ENCODE results near the gene DRGX. TPM values are rescaled to one million over a fixed set of nuclear protein-coding genes. Genes with fewer than 3 reads are reported as not detected.

DRGX gene
- total and polyA plus RNA-seq, 10 of the 15 experiments (the other 5 are each of a cell fraction or from before 2014, with no cell fraction given): not detected

DNA sequence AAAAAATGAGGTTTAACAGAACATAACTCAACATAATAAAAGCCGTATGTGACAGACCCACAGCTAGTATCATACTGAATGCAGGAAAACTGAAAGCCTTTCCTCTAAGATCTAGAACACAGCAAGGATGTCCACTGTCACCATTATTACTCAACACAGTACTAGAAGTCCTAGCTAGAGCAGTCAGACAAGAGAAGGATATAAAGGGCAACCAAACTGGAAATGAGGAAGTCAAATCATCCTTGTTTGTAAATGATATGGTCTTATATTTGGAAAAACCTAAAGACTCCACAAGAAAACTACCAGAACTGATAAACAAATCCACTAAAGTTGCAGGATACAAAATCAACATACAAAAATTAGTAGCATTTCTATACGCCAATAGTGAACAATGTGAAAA, 51.0 kb downstream of the DRGX start:
- no peak overlapping the region for H2AFZ ChIP-seq (ENCODE audit: control insufficient read depth, low read depth, low read length)
- H3K9me3 ChIP-seq (replicated peaks; ENCODE audit: control insufficient read depth, insufficient read depth, low read length): no peaks in the 10 kb centered on the region; the same call in 2 of the 3 replicates
- no peaks in the 10 kb centered on the region for H3K79me2 ChIP-seq (ENCODE audit: control insufficient read depth, insufficient read depth, low read length)
- no TSS peak for BruUV-seq (replicated peaks)
- no peak overlapping the region for H3K4me3 ChIP-seq
- H3K4me2 ChIP-seq (ENCODE audit: control insufficient read depth, insufficient read depth): no peak overlapping the region
- no peaks in the 10 kb centered on the region for H3K4me1 ChIP-seq (ENCODE audit: control insufficient read depth, insufficient read depth, low read length)
- DNase-seq (ENCODE audit: low read depth, low spot score) (no peak), ATAC-seq (no peak), FAIRE-seq (no peak)
- no peaks in the 10 kb centered on the region for H3K36me3 ChIP-seq (ENCODE audit: control insufficient read depth in 2 of 2, insufficient read depth in 2 of 2, low read length in 1 of 2)
- POLR2A ChIA-PET: no interaction called here
- no peak overlapping the region for H3K27ac ChIP-seq (ENCODE audit: control insufficient read depth, insufficient read depth)
- H4K20me1 ChIP-seq (ENCODE audit: control insufficient read depth, insufficient read depth): no peaks in the 10 kb centered on the region
- no peaks in the 10 kb centered on the region for H3K27me3 ChIP-seq (replicated peaks in 1 of 2; ENCODE audit: control insufficient read depth in 2 of 2, insufficient read depth in 2 of 2, low read length in 1 of 2)
- no peak overlapping the region for H3K9ac ChIP-seq (ENCODE audit: control insufficient read depth, insufficient read depth, low read length)
- SMC1A ChIA-PET (ENCODE audit: uncharacterized antibody, unreplicated experiment): no interaction called here
- intact Hi-C loops (cut with micrococcal nuclease; ENCODE audit: unreplicated experiment) (no loop called here), in situ Hi-C loops (cut with MboI) (no loop called here)
- 3% methylated on average over 2 of the region's 2 CpGs for WGBS (ENCODE audit: insufficient coverage, insufficient replicate concordance, low lambda C conversion rate, missing lambda C conversion rate)
- CTCF ChIA-PET: no interaction called here
- RAD21 ChIA-PET (ENCODE audit: unreplicated experiment): no interaction called here
- no peak for TF ChIP-seq STAT3 (IDR thresholded peaks at IDR 0.05; ENCODE audit: low read depth, low read length)
- TF ChIP-seq, protein P1, sequence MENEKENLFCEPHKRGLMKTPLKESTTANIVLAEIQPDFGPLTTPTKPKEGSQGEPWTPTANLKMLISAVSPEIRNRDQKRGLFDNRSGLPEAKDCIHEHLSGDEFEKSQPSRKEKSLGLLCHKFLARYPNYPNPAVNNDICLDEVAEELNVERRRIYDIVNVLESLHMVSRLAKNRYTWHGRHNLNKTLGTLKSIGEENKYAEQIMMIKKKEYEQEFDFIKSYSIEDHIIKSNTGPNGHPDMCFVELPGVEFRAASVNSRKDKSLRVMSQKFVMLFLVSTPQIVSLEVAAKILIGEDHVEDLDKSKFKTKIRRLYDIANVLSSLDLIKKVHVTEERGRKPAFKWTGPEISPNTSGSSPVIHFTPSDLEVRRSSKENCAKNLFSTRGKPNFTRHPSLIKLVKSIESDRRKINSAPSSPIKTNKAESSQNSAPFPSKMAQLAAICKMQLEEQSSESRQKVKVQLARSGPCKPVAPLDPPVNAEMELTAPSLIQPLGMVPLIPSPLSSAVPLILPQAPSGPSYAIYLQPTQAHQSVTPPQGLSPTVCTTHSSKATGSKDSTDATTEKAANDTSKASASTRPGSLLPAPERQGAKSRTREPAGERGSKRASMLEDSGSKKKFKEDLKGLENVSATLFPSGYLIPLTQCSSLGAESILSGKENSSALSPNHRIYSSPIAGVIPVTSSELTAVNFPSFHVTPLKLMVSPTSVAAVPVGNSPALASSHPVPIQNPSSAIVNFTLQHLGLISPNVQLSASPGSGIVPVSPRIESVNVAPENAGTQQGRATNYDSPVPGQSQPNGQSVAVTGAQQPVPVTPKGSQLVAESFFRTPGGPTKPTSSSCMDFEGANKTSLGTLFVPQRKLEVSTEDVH (IDR thresholded peaks at IDR 0.05; ENCODE audit: low read depth, partially characterized antibody): no peak
- TF ChIP-seq ZNF274 (IDR thresholded peaks at IDR 0.05; ENCODE audit: insufficient read depth, insufficient read length): no peak
- TF ChIP-seq IRF4 (IDR thresholded peaks at IDR 0.05; ENCODE audit: low read depth, low read length): no peak
- no peak for TF ChIP-seq MTA3 (IDR thresholded peaks at IDR 0.05; ENCODE audit: borderline replicate concordance, low read length)
- TF ChIP-seq USF1 (IDR thresholded peaks at IDR 0.05; ENCODE audit: borderline replicate concordance, extremely low read length, insufficient read depth, low read depth, low read length): no peak
- no peak for TF ChIP-seq SP1 (IDR thresholded peaks at IDR 0.05; ENCODE audit: low read depth, low read length)
- TF ChIP-seq, protein P2, sequence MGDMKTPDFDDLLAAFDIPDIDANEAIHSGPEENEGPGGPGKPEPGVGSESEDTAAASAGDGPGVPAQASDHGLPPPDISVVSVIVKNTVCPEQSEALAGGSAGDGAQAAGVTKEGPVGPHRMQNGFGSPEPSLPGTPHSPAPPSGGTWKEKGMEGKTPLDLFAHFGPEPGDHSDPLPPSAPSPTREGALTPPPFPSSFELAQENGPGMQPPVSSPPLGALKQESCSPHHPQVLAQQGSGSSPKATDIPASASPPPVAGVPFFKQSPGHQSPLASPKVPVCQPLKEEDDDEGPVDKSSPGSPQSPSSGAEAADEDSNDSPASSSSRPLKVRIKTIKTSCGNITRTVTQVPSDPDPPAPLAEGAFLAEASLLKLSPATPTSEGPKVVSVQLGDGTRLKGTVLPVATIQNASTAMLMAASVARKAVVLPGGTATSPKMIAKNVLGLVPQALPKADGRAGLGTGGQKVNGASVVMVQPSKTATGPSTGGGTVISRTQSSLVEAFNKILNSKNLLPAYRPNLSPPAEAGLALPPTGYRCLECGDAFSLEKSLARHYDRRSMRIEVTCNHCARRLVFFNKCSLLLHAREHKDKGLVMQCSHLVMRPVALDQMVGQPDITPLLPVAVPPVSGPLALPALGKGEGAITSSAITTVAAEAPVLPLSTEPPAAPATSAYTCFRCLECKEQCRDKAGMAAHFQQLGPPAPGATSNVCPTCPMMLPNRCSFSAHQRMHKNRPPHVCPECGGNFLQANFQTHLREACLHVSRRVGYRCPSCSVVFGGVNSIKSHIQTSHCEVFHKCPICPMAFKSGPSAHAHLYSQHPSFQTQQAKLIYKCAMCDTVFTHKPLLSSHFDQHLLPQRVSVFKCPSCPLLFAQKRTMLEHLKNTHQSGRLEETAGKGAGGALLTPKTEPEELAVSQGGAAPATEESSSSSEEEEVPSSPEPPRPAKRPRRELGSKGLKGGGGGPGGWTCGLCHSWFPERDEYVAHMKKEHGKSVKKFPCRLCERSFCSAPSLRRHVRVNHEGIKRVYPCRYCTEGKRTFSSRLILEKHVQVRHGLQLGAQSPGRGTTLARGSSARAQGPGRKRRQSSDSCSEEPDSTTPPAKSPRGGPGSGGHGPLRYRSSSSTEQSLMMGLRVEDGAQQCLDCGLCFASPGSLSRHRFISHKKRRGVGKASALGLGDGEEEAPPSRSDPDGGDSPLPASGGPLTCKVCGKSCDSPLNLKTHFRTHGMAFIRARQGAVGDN (IDR thresholded peaks at IDR 0.05): no peak
- TF ChIP-seq BACH1 (IDR thresholded peaks at IDR 0.05; ENCODE audit: borderline replicate concordance): no peak
- TF ChIP-seq, protein P3, sequence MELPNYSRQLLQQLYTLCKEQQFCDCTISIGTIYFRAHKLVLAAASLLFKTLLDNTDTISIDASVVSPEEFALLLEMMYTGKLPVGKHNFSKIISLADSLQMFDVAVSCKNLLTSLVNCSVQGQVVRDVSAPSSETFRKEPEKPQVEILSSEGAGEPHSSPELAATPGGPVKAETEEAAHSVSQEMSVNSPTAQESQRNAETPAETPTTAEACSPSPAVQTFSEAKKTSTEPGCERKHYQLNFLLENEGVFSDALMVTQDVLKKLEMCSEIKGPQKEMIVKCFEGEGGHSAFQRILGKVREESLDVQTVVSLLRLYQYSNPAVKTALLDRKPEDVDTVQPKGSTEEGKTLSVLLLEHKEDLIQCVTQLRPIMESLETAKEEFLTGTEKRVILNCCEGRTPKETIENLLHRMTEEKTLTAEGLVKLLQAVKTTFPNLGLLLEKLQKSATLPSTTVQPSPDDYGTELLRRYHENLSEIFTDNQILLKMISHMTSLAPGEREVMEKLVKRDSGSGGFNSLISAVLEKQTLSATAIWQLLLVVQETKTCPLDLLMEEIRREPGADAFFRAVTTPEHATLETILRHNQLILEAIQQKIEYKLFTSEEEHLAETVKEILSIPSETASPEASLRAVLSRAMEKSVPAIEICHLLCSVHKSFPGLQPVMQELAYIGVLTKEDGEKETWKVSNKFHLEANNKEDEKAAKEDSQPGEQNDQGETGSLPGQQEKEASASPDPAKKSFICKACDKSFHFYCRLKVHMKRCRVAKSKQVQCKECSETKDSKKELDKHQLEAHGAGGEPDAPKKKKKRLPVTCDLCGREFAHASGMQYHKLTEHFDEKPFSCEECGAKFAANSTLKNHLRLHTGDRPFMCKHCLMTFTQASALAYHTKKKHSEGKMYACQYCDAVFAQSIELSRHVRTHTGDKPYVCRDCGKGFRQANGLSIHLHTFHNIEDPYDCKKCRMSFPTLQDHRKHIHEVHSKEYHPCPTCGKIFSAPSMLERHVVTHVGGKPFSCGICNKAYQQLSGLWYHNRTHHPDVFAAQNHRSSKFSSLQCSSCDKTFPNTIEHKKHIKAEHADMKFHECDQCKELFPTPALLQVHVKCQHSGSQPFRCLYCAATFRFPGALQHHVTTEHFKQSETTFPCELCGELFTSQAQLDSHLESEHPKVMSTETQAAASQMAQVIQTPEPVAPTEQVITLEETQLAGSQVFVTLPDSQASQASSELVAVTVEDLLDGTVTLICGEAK (IDR thresholded peaks at IDR 0.05; ENCODE audit: borderline replicate concordance): no peak
- no peak for TF ChIP-seq ZNF622 (IDR thresholded peaks at IDR 0.05)
- TF ChIP-seq GATAD2B (conservative IDR thresholded peaks at IDR 0.05; ENCODE audit: low read depth): no peak
- TF ChIP-seq NFXL1 (IDR thresholded peaks at IDR 0.05; ENCODE audit: borderline replicate concordance): no peak

Measured in GM12878 (cell line).